WTC11 (cell line): ENCODE results near the gene AFF3.

Source experiments
- ATF2 ChIP-seq: sonication (generic); formaldehyde crosslinking; IDR thresholded peaks from 2 replicates; pipeline ENCODE4 v1.8.1; 2022; ENCODE audit warnings: low read depth, missing genetic modification reagents, borderline replicate concordance
- ATF6 ChIP-seq: sonication (generic); formaldehyde crosslinking; IDR thresholded peaks from 2 replicates; pipeline ENCODE4 v1.8.1; 2023; ENCODE audit warnings: mild to moderate bottlenecking, missing genetic modification reagents
- CREM ChIP-seq: sonication (generic); formaldehyde crosslinking; IDR thresholded peaks from 2 replicates; pipeline ENCODE4 v1.8.1; 2022; ENCODE audit warnings: mild to moderate bottlenecking, missing genetic modification reagents, moderate library complexity
- CTCF ChIP-seq: fragments of 200-600 bp; IDR thresholded peaks from 2 replicates; pipeline ENCODE4 v1.8.0; 2022; ENCODE audit warnings: antibody characterized with exemption
- FOXK1 ChIP-seq: sonication (generic); formaldehyde crosslinking; IDR thresholded peaks from 2 replicates; pipeline ENCODE4 v1.8.0; 2022; ENCODE audit warnings: mild to moderate bottlenecking, moderate library complexity, missing genetic modification reagents
- IRF2 ChIP-seq: sonication (generic); formaldehyde crosslinking; IDR thresholded peaks from 2 replicates; pipeline ENCODE4 v1.8.0; 2022; ENCODE audit warnings: low read depth, missing genetic modification reagents, borderline replicate concordance
- NFE2L1 ChIP-seq: sonication (generic); formaldehyde crosslinking; IDR thresholded peaks from 2 replicates; pipeline ENCODE4 v1.8.1; 2023; ENCODE audit warnings: missing genetic modification reagents
- RELA ChIP-seq: sonication (generic); formaldehyde crosslinking; IDR thresholded peaks from 2 replicates; pipeline ENCODE4 v1.8.1; 2022; ENCODE audit warnings: missing genetic modification reagents, mild to moderate bottlenecking, borderline replicate concordance
- USF1 ChIP-seq: sonication (generic); formaldehyde crosslinking; IDR thresholded peaks from 2 replicates; pipeline ENCODE4 v1.8.0; 2022; ENCODE audit warnings: mild to moderate bottlenecking, missing genetic modification reagents
- USF2 ChIP-seq: sonication (generic); formaldehyde crosslinking; IDR thresholded peaks from 2 replicates; pipeline ENCODE4 v1.8.1; 2023; ENCODE audit warnings: mild to moderate bottlenecking, missing genetic modification reagents, moderate library complexity
- ZBTB21 ChIP-seq: sonication (generic); formaldehyde crosslinking; IDR thresholded peaks from 2 replicates; pipeline ENCODE4 v1.8.1; 2023; ENCODE audit warnings: mild to moderate bottlenecking, missing genetic modification reagents, borderline replicate concordance
- ZNF416 ChIP-seq: fragments of 250-450 bp; sonication (Bioruptor Pico); IDR thresholded peaks from 2 replicates; pipeline ENCODE4 v1.9.0; 2021; ENCODE audit warnings: mild to moderate bottlenecking, inconsistent platforms

- TF ChIP-seq ZNF416 (no peak), NFE2L1 (CRISPR knock-in tag) (no peak), CTCF (no peak), USF1 (CRISPR knock-in tag) (no peak), IRF2 (CRISPR knock-in tag) (no peak), ATF2 (no peak), USF2 (CRISPR knock-in tag) (no peak), ZBTB21 (CRISPR knock-in tag) (no peak), FOXK1 (CRISPR knock-in tag) (no peak), RELA (CRISPR knock-in tag) (no peak), ATF6 (CRISPR knock-in tag) (no peak), CREM (CRISPR knock-in tag) (no peak)
Observed at GRCh38 chr2:99862566-99862965, 279.8 kb downstream of the AFF3 start.
